ENCODE measurements around the gene PITPNM2.
A peak's percentile ranks its signal among the peaks of the same experiment; 100 is the strongest.

PITPNM2 gene

GRCh38 chr12:123153906-123154305, 3.0 kb upstream of the PITPNM2 start:
- no peak overlapping the region for H2BK15ac ChIP-seq (ENCODE audit: low read length)
- no peak overlapping the region for H3K27ac ChIP-seq (replicated peaks; ENCODE audit: low read length)
- H2BK12ac ChIP-seq (ENCODE audit: low read length): no peak overlapping the region
- no peak for DNase-seq (ENCODE audit: low spot score)
- H2AK5ac ChIP-seq (ENCODE audit: low read depth, low read length): no peak overlapping the region
- no CpG with 5 or more reads among the region's 2 CpGs for WGBS, 2 donors (ENCODE audit: extremely low coverage in 2 of 2, insufficient read length in 2 of 2, insufficient replicate concordance in 1 of 2)
- no peak overlapping the region for H3K4me3 ChIP-seq (ENCODE audit: low read length in 2 of 2)
- no peak overlapping the region for H3K4me2 ChIP-seq (ENCODE audit: insufficient read depth, low read length, poor library complexity, severe bottlenecking)
- H2BK5ac ChIP-seq (ENCODE audit: low read length): no peak overlapping the region
- H3K9me3 ChIP-seq (replicated peaks in 1 of 2; ENCODE audit: control insufficient read depth in 2 of 2, insufficient read depth in 1 of 2, low read depth in 1 of 2, low read length in 2 of 2): no peaks in the 10 kb centered on the region
- H3K36me3 ChIP-seq (replicated peaks in 1 of 2; ENCODE audit: control insufficient read depth in 2 of 2, insufficient read depth in 2 of 2, low read length in 2 of 2): peaks cover 2 to 49% of the 10 kb centered on the region in 2 donors
- H2BK120ac ChIP-seq (ENCODE audit: low read depth, low read length): no peak overlapping the region
- no peak overlapping the region for H3K14ac ChIP-seq (ENCODE audit: low read length)
- no peak overlapping the region for H2AFZ ChIP-seq (ENCODE audit: low read length)
- no peak overlapping the region for H3K4ac ChIP-seq (ENCODE audit: low read length)
- no peak overlapping the region for H4K8ac ChIP-seq (ENCODE audit: low read depth, low read length)
- H3K79me1 ChIP-seq (ENCODE audit: low read depth, low read length): no peaks in the 10 kb centered on the region
- H3K27me3 ChIP-seq (ENCODE audit: control insufficient read depth in 3 of 3, insufficient read depth in 3 of 3, low read depth in 1 of 3, low read length in 3 of 3): peaks cover 0 to 17% (median 5%) of the 10 kb centered on the region in 3 experiments
- no peak overlapping the region for H4K91ac ChIP-seq (ENCODE audit: low read depth, low read length, poor library complexity)
- no peak overlapping the region for H3K18ac ChIP-seq (ENCODE audit: low read length)
- H3K9ac ChIP-seq (ENCODE audit: low read depth, low read length, poor library complexity): no peak overlapping the region
- H3K23ac ChIP-seq (ENCODE audit: low read depth, low read length, poor library complexity): no peak overlapping the region
- H3K4me1 ChIP-seq (ENCODE audit: control insufficient read depth in 2 of 2, insufficient read depth in 1 of 2, low read depth in 1 of 2, low read length in 2 of 2): peaks cover 6 to 14% of the 10 kb centered on the region in 2 donors

GRCh38 chr12:123152833-123153232, 1.9 kb upstream of the PITPNM2 start:
- no peak for DNase-seq (ENCODE audit: low spot score)

GRCh38 chr12:123151457-123152454, 866 bp upstream of the PITPNM2 start:
- Histone ChIP-seq H3K14ac (ENCODE audit: low read length) (no peak overlapping the region), H3K36me3 (replicated peaks in 1 of 2; ENCODE audit: control insufficient read depth in 2 of 2, insufficient read depth in 2 of 2, low read length in 2 of 2) (peaks cover 2 to 30% of the 10 kb centered on the region in 2 donors), H3K9me3 (replicated peaks in 1 of 2; ENCODE audit: control insufficient read depth in 2 of 2, insufficient read depth in 1 of 2, low read depth in 1 of 2, low read length in 2 of 2) (no peaks in the 10 kb centered on the region), H3K4ac (ENCODE audit: low read length) (no peak overlapping the region), H3K4me1 (ENCODE audit: control insufficient read depth in 2 of 2, insufficient read depth in 1 of 2, low read depth in 1 of 2, low read length in 2 of 2) (peaks cover 6 to 14% of the 10 kb centered on the region in 2 donors), H2AFZ (ENCODE audit: low read length) (peak overlapping the region; percentile 99), H2AK5ac (ENCODE audit: low read depth, low read length) (no peak overlapping the region), H3K18ac (ENCODE audit: low read length) (peak overlapping the region; percentile 89), H3K27me3 (ENCODE audit: control insufficient read depth in 3 of 3, insufficient read depth in 3 of 3, low read depth in 1 of 3, low read length in 3 of 3) (peaks cover 0 to 20% (median 5%) of the 10 kb centered on the region in 3 experiments), H2BK15ac (ENCODE audit: low read length) (no peak overlapping the region), H3K4me2 (ENCODE audit: insufficient read depth, low read length, poor library complexity, severe bottlenecking) (peak overlapping the region; percentile 97), H2BK12ac (ENCODE audit: low read length) (no peak overlapping the region), H2BK120ac (ENCODE audit: low read depth, low read length) (no peak overlapping the region), H3K4me3 (ENCODE audit: low read length in 2 of 2) (peak overlapping the region; percentile 64 to 84), H4K91ac (ENCODE audit: low read depth, low read length, poor library complexity) (no peak overlapping the region), H3K79me1 (ENCODE audit: low read depth, low read length) (no peaks in the 10 kb centered on the region), H3K27ac (replicated peaks; ENCODE audit: low read length) (no peak overlapping the region), H4K8ac (ENCODE audit: low read depth, low read length) (no peak overlapping the region), H3K9ac (ENCODE audit: low read depth, low read length, poor library complexity) (peak overlapping the region; percentile 51), H3K23ac (ENCODE audit: low read depth, low read length, poor library complexity) (peak overlapping the region; percentile 57), H2BK5ac (ENCODE audit: low read length) (no peak overlapping the region)
- DNase-seq (ENCODE audit: low spot score): no peak
- no CpG with 5 or more reads among the region's 46 CpGs for WGBS, 2 donors (ENCODE audit: extremely low coverage in 2 of 2, insufficient read length in 2 of 2, insufficient replicate concordance in 1 of 2)

More at GRCh38 chr12:123152833-123153232, 1.9 kb upstream of the PITPNM2 start:
- no peak overlapping the region for H3K4me2 ChIP-seq (ENCODE audit: insufficient read depth, low read length, poor library complexity, severe bottlenecking)
- no peaks in the 10 kb centered on the region for H3K79me1 ChIP-seq (ENCODE audit: low read depth, low read length)
- H3K27me3 ChIP-seq (ENCODE audit: control insufficient read depth in 3 of 3, insufficient read depth in 3 of 3, low read depth in 1 of 3, low read length in 3 of 3): peaks cover 0 to 20% (median 5%) of the 10 kb centered on the region in 3 experiments
- no peak overlapping the region for H4K91ac ChIP-seq (ENCODE audit: low read depth, low read length, poor library complexity)
- H2BK15ac ChIP-seq (ENCODE audit: low read length): no peak overlapping the region
- H3K4me1 ChIP-seq (ENCODE audit: control insufficient read depth in 2 of 2, insufficient read depth in 1 of 2, low read depth in 1 of 2, low read length in 2 of 2): peaks cover 6 to 14% of the 10 kb centered on the region in 2 donors
- H3K18ac ChIP-seq (ENCODE audit: low read length): no peak overlapping the region
- no peak overlapping the region for H3K27ac ChIP-seq (replicated peaks; ENCODE audit: low read length)
- no peak overlapping the region for H3K4ac ChIP-seq (ENCODE audit: low read length)
- no peak overlapping the region for H3K23ac ChIP-seq (ENCODE audit: low read depth, low read length, poor library complexity)
- H2BK12ac ChIP-seq (ENCODE audit: low read length): no peak overlapping the region
- no peak overlapping the region for H4K8ac ChIP-seq (ENCODE audit: low read depth, low read length)
- no peak overlapping the region for H3K4me3 ChIP-seq (ENCODE audit: low read length in 2 of 2)
- H3K36me3 ChIP-seq (replicated peaks in 1 of 2; ENCODE audit: control insufficient read depth in 2 of 2, insufficient read depth in 2 of 2, low read length in 2 of 2): peaks cover 2 to 39% of the 10 kb centered on the region in 2 donors
- H2AFZ ChIP-seq (ENCODE audit: low read length): no peak overlapping the region
- no peak overlapping the region for H3K14ac ChIP-seq (ENCODE audit: low read length)
- no peak overlapping the region for H2BK5ac ChIP-seq (ENCODE audit: low read length)
- WGBS, 2 donors (ENCODE audit: extremely low coverage in 2 of 2, insufficient read length in 2 of 2, insufficient replicate concordance in 1 of 2): no CpG with 5 or more reads among the region's 3 CpGs
- no peak overlapping the region for H2BK120ac ChIP-seq (ENCODE audit: low read depth, low read length)
- H2AK5ac ChIP-seq (ENCODE audit: low read depth, low read length): no peak overlapping the region
- H3K9me3 ChIP-seq (replicated peaks in 1 of 2; ENCODE audit: control insufficient read depth in 2 of 2, insufficient read depth in 1 of 2, low read depth in 1 of 2, low read length in 2 of 2): no peaks in the 10 kb centered on the region
- no peak overlapping the region for H3K9ac ChIP-seq (ENCODE audit: low read depth, low read length, poor library complexity)

- peak overlapping the region; percentile 86 for H3K14ac ChIP-seq (ENCODE audit: low read length)
- H3K27ac ChIP-seq (replicated peaks; ENCODE audit: low read length): no peak overlapping the region
- peak overlapping the region; percentile 70 for H2BK15ac ChIP-seq (ENCODE audit: low read length)
- H3K4me3 ChIP-seq (ENCODE audit: low read length in 2 of 2): peak overlapping the region; percentile 64 to 84
- H3K4me1 ChIP-seq (ENCODE audit: control insufficient read depth in 2 of 2, insufficient read depth in 1 of 2, low read depth in 1 of 2, low read length in 2 of 2): peaks cover 6 to 14% of the 10 kb centered on the region in 2 donors
- H3K18ac ChIP-seq (ENCODE audit: low read length): peak overlapping the region; percentile 92
- H3K4me2 ChIP-seq (ENCODE audit: insufficient read depth, low read length, poor library complexity, severe bottlenecking): peak overlapping the region; percentile 97
- no peaks in the 10 kb centered on the region for H3K79me1 ChIP-seq (ENCODE audit: low read depth, low read length)
- peak overlapping the region; percentile 94 for H2AFZ ChIP-seq (ENCODE audit: low read length)
- H4K91ac ChIP-seq (ENCODE audit: low read depth, low read length, poor library complexity): no peak overlapping the region
- H2BK120ac ChIP-seq (ENCODE audit: low read depth, low read length): no peak overlapping the region
- peaks cover 0 to 16% of the 10 kb centered on the region in 2 donors for H3K36me3 ChIP-seq (replicated peaks in 1 of 2; ENCODE audit: control insufficient read depth in 2 of 2, insufficient read depth in 2 of 2, low read length in 2 of 2)
- H3K23ac ChIP-seq (ENCODE audit: low read depth, low read length, poor library complexity): peak overlapping the region; percentile 87
- H3K9me3 ChIP-seq (replicated peaks in 1 of 2; ENCODE audit: control insufficient read depth in 2 of 2, insufficient read depth in 1 of 2, low read depth in 1 of 2, low read length in 2 of 2): no peaks in the 10 kb centered on the region
- no CpG with 5 or more reads among the region's 54 CpGs for WGBS, 2 donors (ENCODE audit: extremely low coverage in 2 of 2, insufficient read length in 2 of 2, insufficient replicate concordance in 1 of 2)
- DNase-seq (ENCODE audit: low spot score): no peak
- H2AK5ac ChIP-seq (ENCODE audit: low read depth, low read length): no peak overlapping the region
- peak overlapping the region; percentile 72 for H3K9ac ChIP-seq (ENCODE audit: low read depth, low read length, poor library complexity)
- no peak overlapping the region for H2BK12ac ChIP-seq (ENCODE audit: low read length)
- H3K4ac ChIP-seq (ENCODE audit: low read length): no peak overlapping the region
- peaks cover 0 to 20% (median 5%) of the 10 kb centered on the region in 3 experiments for H3K27me3 ChIP-seq (ENCODE audit: control insufficient read depth in 3 of 3, insufficient read depth in 3 of 3, low read depth in 1 of 3, low read length in 3 of 3)
- peak overlapping the region; percentile 91 for H2BK5ac ChIP-seq (ENCODE audit: low read length)
- peak overlapping the region; percentile 49 for H4K8ac ChIP-seq (ENCODE audit: low read depth, low read length)
These were observed 581 bp downstream of the PITPNM2 start for GRCh38 chr12:123150275-123150743.

All from neuronal stem cell (in vitro differentiated cells).